ENCODE results near the gene LGI4.

LGI4 gene

DNA sequence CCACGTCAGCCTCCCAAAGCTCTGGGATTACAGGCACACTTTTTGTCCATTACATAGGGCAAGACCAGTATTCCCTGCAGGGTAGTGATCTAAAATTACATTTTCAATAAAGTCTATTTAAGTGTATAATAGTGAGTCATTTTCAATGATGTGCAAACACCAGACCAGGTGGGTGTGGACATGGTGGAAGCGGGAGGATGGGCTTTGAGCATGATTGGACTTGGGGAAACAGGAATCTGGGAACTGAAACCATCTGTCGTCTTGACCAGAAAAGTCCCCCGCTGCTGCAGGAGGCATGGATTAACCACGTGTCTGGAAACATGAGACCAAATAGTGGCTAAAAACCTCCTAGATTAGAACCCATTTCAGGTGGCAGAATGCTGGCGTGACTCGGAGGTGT, 14.4 kb downstream of the LGI4 start:
- POLR2A ChIA-PET, result no interaction called here
- CTCF ChIA-PET, result interaction anchor here (1.1 to 6.9 kb wide), 5 partner anchors 10 to 76 kb away, joined by 3 to 78 read pairs (median 5); partner anchors contain the start of genes FXYD1, FXYD5 and LGI4
- DNase-seq (ENCODE audit: low read depth, low spot score), result peak; percentile 36
- TF ChIP-seq, protein P1, sequence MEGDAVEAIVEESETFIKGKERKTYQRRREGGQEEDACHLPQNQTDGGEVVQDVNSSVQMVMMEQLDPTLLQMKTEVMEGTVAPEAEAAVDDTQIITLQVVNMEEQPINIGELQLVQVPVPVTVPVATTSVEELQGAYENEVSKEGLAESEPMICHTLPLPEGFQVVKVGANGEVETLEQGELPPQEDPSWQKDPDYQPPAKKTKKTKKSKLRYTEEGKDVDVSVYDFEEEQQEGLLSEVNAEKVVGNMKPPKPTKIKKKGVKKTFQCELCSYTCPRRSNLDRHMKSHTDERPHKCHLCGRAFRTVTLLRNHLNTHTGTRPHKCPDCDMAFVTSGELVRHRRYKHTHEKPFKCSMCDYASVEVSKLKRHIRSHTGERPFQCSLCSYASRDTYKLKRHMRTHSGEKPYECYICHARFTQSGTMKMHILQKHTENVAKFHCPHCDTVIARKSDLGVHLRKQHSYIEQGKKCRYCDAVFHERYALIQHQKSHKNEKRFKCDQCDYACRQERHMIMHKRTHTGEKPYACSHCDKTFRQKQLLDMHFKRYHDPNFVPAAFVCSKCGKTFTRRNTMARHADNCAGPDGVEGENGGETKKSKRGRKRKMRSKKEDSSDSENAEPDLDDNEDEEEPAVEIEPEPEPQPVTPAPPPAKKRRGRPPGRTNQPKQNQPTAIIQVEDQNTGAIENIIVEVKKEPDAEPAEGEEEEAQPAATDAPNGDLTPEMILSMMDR (IDR thresholded peaks at IDR 0.05; ENCODE audit: insufficient read depth, low read length, missing control alignments), result no peak
- no peak overlapping the region for H3K4me3 ChIP-seq (ENCODE audit: low read depth, low read length)

DNA sequence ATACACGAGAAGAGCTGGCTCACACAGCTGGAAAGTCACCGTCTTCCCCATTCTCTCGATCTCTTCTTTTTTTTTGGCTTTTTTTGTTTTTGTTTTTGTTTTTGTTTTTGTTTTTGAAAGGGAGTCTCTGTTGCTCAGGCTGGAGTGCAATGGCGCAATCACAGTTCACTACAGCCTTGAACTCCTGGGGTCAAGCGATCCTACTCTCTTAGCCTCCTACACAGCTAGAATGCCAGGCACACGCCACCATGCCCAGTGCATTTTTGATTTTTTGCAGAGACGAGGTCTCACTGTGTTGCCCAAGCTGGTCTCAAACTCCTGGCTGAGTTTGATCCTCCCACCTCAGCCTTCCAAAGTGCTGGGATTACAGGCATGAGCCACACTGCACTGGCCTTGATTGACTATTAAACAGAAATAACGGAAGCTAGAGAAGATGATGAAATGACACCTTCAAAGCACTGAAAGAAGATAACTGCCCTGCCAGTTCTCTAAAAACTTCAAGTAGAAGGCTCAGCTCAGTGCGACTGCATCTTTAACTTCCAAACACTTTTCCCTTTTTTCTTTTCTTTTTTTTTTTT, 15.2 kb downstream of the LGI4 start:
- POLR2A ChIA-PET, result no interaction called here
- DNase-seq (ENCODE audit: low read depth, low spot score), result no peak
- CTCF ChIA-PET, result interaction anchor here (0.7 to 6.9 kb wide), 8 partner anchors 9 to 75 kb away, joined by 3 to 78 read pairs (median 4); partner anchors contain the start of genes FXYD1, FXYD5 and LGI4
- H3K4me3 ChIP-seq (ENCODE audit: low read depth, low read length), result no peak overlapping the region
- TF ChIP-seq, protein P1 (IDR thresholded peaks at IDR 0.05; ENCODE audit: insufficient read depth, low read length, missing control alignments), result no peak

DNA sequence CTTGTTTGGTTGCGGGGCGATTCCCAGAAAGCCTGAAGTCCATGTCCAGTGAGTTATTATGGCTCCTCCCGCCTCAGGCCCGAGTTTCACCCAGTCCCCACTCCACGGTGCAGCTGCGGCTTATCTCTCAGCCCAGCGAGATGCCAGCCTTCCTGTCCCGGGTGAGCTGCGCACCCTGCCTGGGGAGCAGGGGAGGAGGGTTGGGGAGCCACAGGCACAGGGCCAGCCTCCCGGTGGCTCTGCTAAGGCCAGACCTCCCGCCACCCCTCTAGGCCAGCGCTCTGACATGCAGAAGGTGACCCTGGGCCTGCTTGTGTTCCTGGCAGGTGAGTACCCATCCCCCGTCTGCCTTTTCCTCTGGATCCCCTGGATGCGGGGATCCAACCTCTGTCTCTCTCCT, 15.8 kb downstream of the LGI4 start:
- CTCF ChIA-PET, result interaction anchor here (0.7 to 6.9 kb wide), 8 partner anchors 8 to 75 kb away, joined by 3 to 78 read pairs (median 4); partner anchors contain the start of genes FXYD1, FXYD5 and LGI4
- no peak overlapping the region for H3K4me3 ChIP-seq (ENCODE audit: low read depth, low read length)
- TF ChIP-seq, protein P1 (IDR thresholded peaks at IDR 0.05; ENCODE audit: insufficient read depth, low read length, missing control alignments), result no peak
- DNase-seq (ENCODE audit: low read depth, low spot score), result no peak
- POLR2A ChIA-PET, result no interaction called here

DNA sequence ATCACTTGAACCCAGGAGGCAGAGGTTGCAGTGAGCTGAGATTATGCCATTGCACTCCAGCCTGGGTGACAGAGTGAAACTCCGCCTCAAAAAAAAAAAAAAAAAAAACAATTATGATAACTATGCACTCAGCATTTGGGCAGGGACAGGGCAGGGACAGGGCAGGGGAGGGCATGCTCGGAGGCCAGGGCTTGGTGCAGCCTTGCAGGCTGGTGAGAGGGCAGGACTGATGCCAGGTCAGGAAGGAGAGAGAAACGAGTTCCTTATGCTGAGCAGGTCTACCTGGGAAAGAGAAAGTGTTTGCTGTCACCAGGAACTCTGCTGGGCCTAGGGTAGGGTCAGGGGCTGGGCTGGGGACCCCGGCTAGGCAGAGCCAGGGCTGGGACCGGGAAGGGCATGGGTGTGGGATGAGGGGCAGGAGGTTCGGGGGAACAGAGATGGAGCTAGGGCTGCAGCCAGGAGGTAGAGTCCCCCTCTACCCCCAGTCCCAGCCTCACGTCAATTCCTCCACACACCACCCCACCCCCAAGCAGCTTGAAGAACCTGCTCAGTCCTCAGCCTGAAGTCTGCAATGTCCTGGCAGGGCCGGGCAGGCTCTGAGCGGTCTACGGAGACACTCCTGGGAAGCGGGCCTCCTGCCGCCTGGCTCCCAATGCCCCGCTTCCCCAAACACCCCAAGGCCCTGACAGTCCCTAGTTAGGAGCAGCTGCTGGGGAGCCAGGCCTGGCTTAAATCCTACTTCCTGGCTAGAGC, 16.4 kb downstream of the LGI4 start:
- CTCF ChIA-PET, result interaction anchor here (0.7 to 6.9 kb wide), 10 partner anchors 8 to 147 kb away, joined by 3 to 78 read pairs (median 4); partner anchors contain the start of genes FXYD1, FXYD5 and LGI4
- no peak overlapping the region for H3K4me3 ChIP-seq (ENCODE audit: low read depth, low read length)
- TF ChIP-seq, protein P1 (IDR thresholded peaks at IDR 0.05; ENCODE audit: insufficient read depth, low read length, missing control alignments), result no peak
- POLR2A ChIA-PET, result no interaction called here
- no peak for DNase-seq (ENCODE audit: low read depth, low spot score)

DNA sequence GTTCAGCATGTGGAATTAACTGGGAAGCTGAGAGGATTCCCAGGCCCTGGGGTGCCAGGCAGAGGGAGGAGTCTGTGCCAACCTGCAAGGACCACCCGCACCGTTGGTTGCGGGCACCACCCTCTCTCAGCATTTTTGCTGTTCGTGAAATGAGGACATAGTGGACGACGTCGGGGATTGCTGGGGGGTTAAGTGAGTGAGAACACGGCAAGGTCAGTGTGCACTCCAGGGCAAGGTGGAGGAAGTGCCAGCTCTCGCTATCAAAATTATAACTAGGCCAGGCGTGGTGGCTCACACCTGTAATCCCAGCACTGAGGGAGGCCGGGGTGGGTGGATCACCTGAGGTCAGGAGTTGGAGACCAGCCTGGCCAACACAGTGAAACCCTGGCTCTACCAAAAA, 17.1 kb downstream of the LGI4 start:
- ChIA-PET CTCF (interaction anchor here (0.7 to 6.9 kb wide), 9 partner anchors 9 to 146 kb away, joined by 3 to 78 read pairs (median 5); partner anchors contain the start of genes FXYD1 and LGI4), POLR2A (no interaction called here)
- TF ChIP-seq, protein P1 (IDR thresholded peaks at IDR 0.05; ENCODE audit: insufficient read depth, low read length, missing control alignments), result no peak

DNA sequence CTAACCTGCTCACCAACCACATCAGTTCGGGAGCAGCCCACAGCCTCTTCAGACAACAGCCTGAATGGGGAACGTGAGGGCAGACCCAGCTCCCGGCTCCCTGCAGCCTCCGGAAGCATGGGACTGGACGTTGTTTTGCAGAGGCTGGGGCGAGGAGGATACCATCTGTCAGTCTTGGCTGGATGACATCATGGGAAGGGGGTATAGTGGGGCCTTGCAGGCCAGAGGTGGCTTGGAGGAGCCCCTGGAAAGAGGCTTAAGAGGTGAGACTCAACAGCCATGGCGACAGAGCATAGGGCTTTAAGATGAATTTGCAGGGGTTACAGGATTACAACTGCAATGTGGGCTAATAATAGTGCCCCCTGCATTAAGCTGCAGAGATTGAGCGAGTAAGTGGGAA, 17.7 kb downstream of the LGI4 start:
- TF ChIP-seq, protein P1 (IDR thresholded peaks at IDR 0.05; ENCODE audit: insufficient read depth, low read length, missing control alignments), result no peak
- no peak overlapping the region for H3K4me3 ChIP-seq (ENCODE audit: low read depth, low read length)
- DNase-seq (ENCODE audit: low read depth, low spot score), result no peak
- ChIA-PET POLR2A (no interaction called here), CTCF (interaction anchor here (1.4 to 6.9 kb wide), 13 partner anchors 10 to 145 kb away, joined by 3 to 78 read pairs (median 7); partner anchors contain the start of genes FXYD1 and LGI4)

More for the DNA sequence above, 17.1 kb downstream of the LGI4 start:
- DNase-seq (ENCODE audit: low read depth, low spot score), result no peak
- H3K4me3 ChIP-seq (ENCODE audit: low read depth, low read length), result no peak overlapping the region

Measured in AG04449 (cell line).